HEK293 (cell line): ENCODE data around the gene ZNF80.
"Not testable (repeated sequence)": the region's sequence is repeated elsewhere in the genome, so short reads cannot be mapped to it uniquely, and the experiment has no call there.

Source experiments
- CTCF ChIP-seq: fragments of 450-650 bp; formaldehyde crosslinking; IDR thresholded peaks from 2 replicates; pipeline ENCODE4 v1.5.1; 2016; ENCODE audit warnings: missing biosample characterization, missing genetic modification characterization
- PRDM4 ChIP-seq: fragments of 450-650 bp; formaldehyde crosslinking; IDR thresholded peaks from 2 replicates; pipeline ENCODE4 v1.5.1; 2017; ENCODE audit warnings: missing biosample characterization, missing genetic modification characterization
- SP7 ChIP-seq: fragments of 450-650 bp; formaldehyde crosslinking; IDR thresholded peaks from 2 replicates; pipeline ENCODE4 v1.5.1; 2016; ENCODE audit warnings: missing biosample characterization, missing genetic modification characterization
- ZNF121 ChIP-seq: fragments of 450-650 bp; formaldehyde crosslinking; IDR thresholded peaks from 2 replicates; pipeline ENCODE4 v1.5.1; 2016; ENCODE audit warnings: missing biosample characterization, missing genetic modification characterization
- ZNF175 ChIP-seq: fragments of 450-650 bp; formaldehyde crosslinking; IDR thresholded peaks from 2 replicates; pipeline ENCODE4 v1.5.1; 2016; ENCODE audit warnings: missing biosample characterization, missing genetic modification characterization
- ZNF266 ChIP-seq: fragments of 450-650 bp; formaldehyde crosslinking; IDR thresholded peaks from 2 replicates; pipeline ENCODE4 v1.5.1; 2016; ENCODE audit warnings: missing biosample characterization, missing genetic modification characterization, low read depth
- ZNF510 ChIP-seq: fragments of 450-650 bp; formaldehyde crosslinking; IDR thresholded peaks from 2 replicates; pipeline ENCODE4 v1.5.1; 2018; ENCODE audit warnings: mild to moderate bottlenecking, missing genetic modification characterization, missing biosample characterization; ENCODE audit not compliant: insufficient replicate concordance
- ZNF585B ChIP-seq: fragments of 450-650 bp; formaldehyde crosslinking; IDR thresholded peaks from 2 replicates; pipeline ENCODE4 v1.5.1; 2016; ENCODE audit warnings: missing biosample characterization, missing genetic modification characterization
- ZNF747 ChIP-seq: fragments of 450-650 bp; formaldehyde crosslinking; IDR thresholded peaks from 2 replicates; pipeline ENCODE4 v1.5.1; 2016; ENCODE audit warnings: missing biosample characterization, missing genetic modification characterization
- ZSCAN4 ChIP-seq: fragments of 450-650 bp; formaldehyde crosslinking; IDR thresholded peaks from 2 replicates; pipeline ENCODE4 v1.5.1; 2017; ENCODE audit warnings: missing biosample characterization, missing genetic modification characterization

GRCh38 chr3:114237478-114237877 lies at the start of gene ZNF80:
- TF ChIP-seq ZNF266 (tag by site-specific recombination); ZSCAN4 (tag by site-specific recombination); SP7 (tag by site-specific recombination); ZNF175 (tag by site-specific recombination); CTCF (tag by site-specific recombination); PRDM4; ZNF510 (tag by site-specific recombination); ZNF585B (tag by site-specific recombination); ZNF121 (tag by site-specific recombination); ZNF747: not testable (repeated sequence)
